Astrocyte (in vitro differentiated cells and primary cell): ENCODE data around the gene LAMA4. TPM values are rescaled to one million over a fixed set of nuclear protein-coding genes. Genes with fewer than 3 reads are reported as not detected.

Experiments
- DNase-seq: peaks from one replicate; pipeline ENCODE4 v3.0.0-alpha.2; 2010; ENCODE audit warnings: low read depth
- FAIRE-seq: peaks from 2 replicates; lab custom pipeline; 2011; peaks lifted over from hg19 to GRCh38; lab: Jason Lieb, UNC
- H2AFZ ChIP-seq: 2 replicates; pipeline ENCODE4 v1.6.0; 2012; ENCODE audit warnings: low read depth, low read length, inconsistent platforms
- H3K27ac ChIP-seq: 2 replicates; pipeline ENCODE4 v1.5.1; 2011; ENCODE audit warnings: low read depth, low read length, inconsistent platforms
- H3K27me3 ChIP-seq: 2 replicates; pipeline ENCODE4 v1.6.0; 2011; ENCODE audit warnings: low read length, inconsistent platforms; ENCODE audit not compliant: insufficient read depth
- H3K36me3 ChIP-seq: 2 replicates; pipeline ENCODE4 v1.5.1; 2011; ENCODE audit warnings: low read length, inconsistent platforms; ENCODE audit not compliant: insufficient read depth
- H3K4me1 ChIP-seq: 2 replicates; pipeline ENCODE4 v1.5.1; 2011; ENCODE audit warnings: low read length, inconsistent platforms; ENCODE audit not compliant: insufficient read depth
- H3K4me2 ChIP-seq: 2 replicates; pipeline ENCODE4 v1.6.0; 2012; ENCODE audit warnings: low read length, inconsistent platforms
- H3K4me3 ChIP-seq: 2 replicates; pipeline ENCODE4 v1.5.1; 2011; ENCODE audit warnings: low read depth, mild to moderate bottlenecking, low read length, inconsistent platforms; ENCODE audit not compliant: insufficient read depth
- H3K79me2 ChIP-seq: 2 replicates; pipeline ENCODE4 v1.6.0; 2012; ENCODE audit warnings: mild to moderate bottlenecking, low read length, inconsistent platforms; ENCODE audit not compliant: insufficient read depth
- H3K9ac ChIP-seq: 2 replicates; pipeline ENCODE4 v1.6.0; 2012; ENCODE audit warnings: mild to moderate bottlenecking, low read length, inconsistent platforms
- H3K9me3 ChIP-seq: 2 replicates; pipeline ENCODE4 v1.5.1; 2012; ENCODE audit warnings: low read depth, mild to moderate bottlenecking, low read length, inconsistent platforms; ENCODE audit not compliant: insufficient read depth
- H4K20me1 ChIP-seq: 2 replicates; pipeline ENCODE4 v1.6.0; 2012; ENCODE audit warnings: low read length, inconsistent platforms; ENCODE audit not compliant: insufficient read depth
- H3K27ac Mint-ChIP-seq: one replicate; pipeline ENCODE4 v1.8.0; 2021; ENCODE audit warnings: mild to moderate bottlenecking, mixed read lengths; ENCODE audit not compliant: unreplicated experiment
- H3K27me3 Mint-ChIP-seq: one replicate; pipeline ENCODE4 v1.8.0; 2021; ENCODE audit warnings: low read depth, mixed read lengths; ENCODE audit not compliant: unreplicated experiment
- H3K36me3 Mint-ChIP-seq: one replicate; pipeline ENCODE4 v1.8.0; 2021; ENCODE audit warnings: low read depth, mixed read lengths; ENCODE audit not compliant: unreplicated experiment
- H3K4me1 Mint-ChIP-seq: one replicate; pipeline ENCODE4 v1.8.0; 2021; ENCODE audit warnings: low read depth, mixed read lengths; ENCODE audit not compliant: unreplicated experiment
- H3K4me3 Mint-ChIP-seq: one replicate; pipeline ENCODE4 v1.8.0; 2021; ENCODE audit warnings: mild to moderate bottlenecking, moderate library complexity, mixed read lengths; ENCODE audit not compliant: unreplicated experiment
- H3K9me3 Mint-ChIP-seq: one replicate; pipeline ENCODE4 v1.8.0; 2021; ENCODE audit warnings: mild to moderate bottlenecking, mixed read lengths; ENCODE audit not compliant: unreplicated experiment
- EZH2 ChIP-seq: IDR thresholded peaks from 2 replicates; pipeline ENCODE4 v1.6.1; 2012; ENCODE audit warnings: mild to moderate bottlenecking, low read length, inconsistent platforms; ENCODE audit not compliant: insufficient read depth
- total RNA-seq: library from RNA; stranded (reverse); gene quantifications from 2 replicates; pipeline ENCODE4 v1.2.1, GENCODE V29; 2021
- TF ChIP-seq, protein P1 (sequence below): IDR thresholded peaks from 2 replicates; pipeline ENCODE4 v1.5.1; 2011; ENCODE audit warnings: low read depth, mild to moderate bottlenecking, inconsistent platforms, low read length, moderate library complexity; ENCODE audit not compliant: insufficient read depth

Gene LAMA4
- total RNA-seq, 1 donor from 2014 or later: 2.0 TPM

DNA sequence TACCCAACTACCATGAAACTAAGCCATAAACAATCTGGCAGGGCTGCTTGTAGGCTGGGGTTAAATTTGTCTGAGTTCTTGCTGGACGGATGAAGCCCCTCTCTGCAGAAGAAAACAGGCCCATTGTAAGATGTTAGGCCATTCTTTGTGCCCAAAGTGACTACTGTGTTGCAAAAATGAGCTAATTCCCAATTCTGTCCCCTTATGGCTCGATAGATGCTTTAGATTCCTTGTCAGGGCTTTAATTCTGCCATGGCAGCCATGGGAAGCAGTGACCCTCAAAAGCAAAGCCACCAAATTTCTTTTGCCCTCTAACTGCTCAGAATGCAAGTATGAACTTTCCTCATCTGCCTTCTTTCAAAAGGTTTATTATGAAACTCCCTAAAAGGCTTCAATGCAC lies 45.2 kb downstream of the LAMA4 start:
- peaks cover 37% of the 10 kb centered on the region for H3K4me1 ChIP-seq
- no peak for DNase-seq
- Mint-ChIP-seq H3K9me3 (no peaks in the 10 kb centered on the region), H3K27me3 (no peaks in the 10 kb centered on the region), H3K4me3 (no peak overlapping the region), H3K27ac (no peak overlapping the region), H3K4me1 (peaks cover 17% of the 10 kb centered on the region), H3K36me3 (no peaks in the 10 kb centered on the region)
- H4K20me1 ChIP-seq: no peaks in the 10 kb centered on the region
- H3K4me3 ChIP-seq: no peak overlapping the region
- no peaks in the 10 kb centered on the region for H3K36me3 ChIP-seq
- no peak overlapping the region for H2AFZ ChIP-seq
- H3K4me2 ChIP-seq: no peak overlapping the region
- TF ChIP-seq, protein P1, sequence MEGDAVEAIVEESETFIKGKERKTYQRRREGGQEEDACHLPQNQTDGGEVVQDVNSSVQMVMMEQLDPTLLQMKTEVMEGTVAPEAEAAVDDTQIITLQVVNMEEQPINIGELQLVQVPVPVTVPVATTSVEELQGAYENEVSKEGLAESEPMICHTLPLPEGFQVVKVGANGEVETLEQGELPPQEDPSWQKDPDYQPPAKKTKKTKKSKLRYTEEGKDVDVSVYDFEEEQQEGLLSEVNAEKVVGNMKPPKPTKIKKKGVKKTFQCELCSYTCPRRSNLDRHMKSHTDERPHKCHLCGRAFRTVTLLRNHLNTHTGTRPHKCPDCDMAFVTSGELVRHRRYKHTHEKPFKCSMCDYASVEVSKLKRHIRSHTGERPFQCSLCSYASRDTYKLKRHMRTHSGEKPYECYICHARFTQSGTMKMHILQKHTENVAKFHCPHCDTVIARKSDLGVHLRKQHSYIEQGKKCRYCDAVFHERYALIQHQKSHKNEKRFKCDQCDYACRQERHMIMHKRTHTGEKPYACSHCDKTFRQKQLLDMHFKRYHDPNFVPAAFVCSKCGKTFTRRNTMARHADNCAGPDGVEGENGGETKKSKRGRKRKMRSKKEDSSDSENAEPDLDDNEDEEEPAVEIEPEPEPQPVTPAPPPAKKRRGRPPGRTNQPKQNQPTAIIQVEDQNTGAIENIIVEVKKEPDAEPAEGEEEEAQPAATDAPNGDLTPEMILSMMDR: no peak
- TF ChIP-seq EZH2: no peak
- H3K27me3 ChIP-seq: no peaks in the 10 kb centered on the region
- no peaks in the 10 kb centered on the region for H3K79me2 ChIP-seq
- H3K9ac ChIP-seq: no peak overlapping the region
- H3K27ac ChIP-seq: no peak overlapping the region
- H3K9me3 ChIP-seq: no peaks in the 10 kb centered on the region
- FAIRE-seq: no peak

DNA sequence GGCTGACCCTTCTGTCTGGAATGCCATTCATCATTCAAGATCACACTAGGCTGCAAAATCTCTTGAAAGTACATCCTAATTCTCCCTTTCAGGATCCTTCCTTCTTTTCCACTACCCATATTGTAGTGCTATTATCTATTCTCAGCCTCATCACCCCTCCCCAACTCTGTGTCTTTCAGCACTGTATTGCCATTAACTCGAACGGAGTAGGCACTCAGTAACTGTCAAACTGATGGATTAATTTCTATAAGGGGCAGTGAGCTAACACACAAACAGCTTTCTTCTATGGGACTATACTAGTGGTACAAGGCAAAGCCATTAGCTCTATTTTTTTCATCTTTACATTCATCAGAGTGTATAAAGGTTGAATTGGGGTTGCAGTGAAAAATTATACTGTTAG lies 46.6 kb downstream of the LAMA4 start:
- H4K20me1 ChIP-seq: no peaks in the 10 kb centered on the region
- no peaks in the 10 kb centered on the region for H3K36me3 ChIP-seq
- no peak overlapping the region for H3K4me2 ChIP-seq
- peaks cover 50% of the 10 kb centered on the region for H3K4me1 ChIP-seq
- H3K9ac ChIP-seq: no peak overlapping the region
- peaks cover 28% of the 10 kb centered on the region for H3K4me1 Mint-ChIP-seq
- no peaks in the 10 kb centered on the region for H3K79me2 ChIP-seq
- TF ChIP-seq, protein P1: no peak
- TF ChIP-seq EZH2: no peak
- no peak overlapping the region for H3K27ac ChIP-seq
- no peak overlapping the region for H3K27ac Mint-ChIP-seq
- no peak overlapping the region for H2AFZ ChIP-seq
- DNase-seq (no peak), FAIRE-seq (no peak)
- H3K9me3 ChIP-seq: no peaks in the 10 kb centered on the region
- H3K9me3 Mint-ChIP-seq: no peaks in the 10 kb centered on the region
- H3K4me3 Mint-ChIP-seq: no peak overlapping the region
- no peaks in the 10 kb centered on the region for H3K27me3 ChIP-seq
- H3K27me3 Mint-ChIP-seq: no peaks in the 10 kb centered on the region
- H3K4me3 ChIP-seq: no peak overlapping the region
- H3K36me3 Mint-ChIP-seq: no peaks in the 10 kb centered on the region

DNA sequence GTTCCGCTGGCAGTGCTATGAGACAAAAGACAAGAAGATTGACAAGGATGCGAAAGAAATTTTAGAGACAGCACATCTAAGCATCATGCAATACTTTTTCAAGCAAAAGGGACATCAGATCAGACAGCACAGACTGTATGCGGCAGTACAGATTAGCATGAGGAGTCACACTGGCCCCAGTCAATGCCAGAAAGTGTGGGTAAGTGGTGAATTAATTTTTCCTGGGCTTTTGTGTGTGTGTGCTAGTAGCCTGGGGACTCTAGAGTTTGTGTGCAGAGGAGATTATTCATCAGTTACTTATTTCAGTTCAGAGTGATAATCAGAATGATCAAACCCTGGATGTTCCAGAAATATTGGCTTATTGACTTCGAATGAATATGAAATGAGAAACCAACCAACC lies 47.2 kb downstream of the LAMA4 start:
- H3K27ac Mint-ChIP-seq: no peak overlapping the region
- H3K36me3 ChIP-seq: no peaks in the 10 kb centered on the region
- no peak for FAIRE-seq
- no peak for TF ChIP-seq EZH2
- DNase-seq: peak; percentile 58
- H3K27ac ChIP-seq: no peak overlapping the region
- peaks cover 57% of the 10 kb centered on the region for H3K4me1 ChIP-seq
- H3K4me3 Mint-ChIP-seq: no peak overlapping the region
- no peak overlapping the region for H3K4me3 ChIP-seq
- H4K20me1 ChIP-seq: no peaks in the 10 kb centered on the region
- peaks cover 28% of the 10 kb centered on the region for H3K4me1 Mint-ChIP-seq
- H3K9me3 ChIP-seq: no peaks in the 10 kb centered on the region
- H2AFZ ChIP-seq: no peak overlapping the region
- H3K9me3 Mint-ChIP-seq: no peaks in the 10 kb centered on the region
- H3K27me3 Mint-ChIP-seq: no peaks in the 10 kb centered on the region
- H3K9ac ChIP-seq: no peak overlapping the region
- peak overlapping the region; percentile 5 for H3K4me2 ChIP-seq
- H3K27me3 ChIP-seq: no peaks in the 10 kb centered on the region
- no peaks in the 10 kb centered on the region for H3K79me2 ChIP-seq
- no peaks in the 10 kb centered on the region for H3K36me3 Mint-ChIP-seq
